PFSK-1 (cell line): ENCODE measurements around the gene PPP1R14B.

Experiments
- FOXP2 ChIP-seq: optimal IDR thresholded peaks from 2 replicates; pipeline ENCODE3; 2011; ENCODE audit warnings: borderline replicate concordance, control low read depth, inconsistent platforms; ENCODE audit not compliant: insufficient read depth; ENCODE audit errors: extremely low read length, extremely low read depth
- POLR2AphosphoS5 ChIP-seq: IDR thresholded peaks from 2 replicates; pipeline ENCODE4 v1.6.1; 2012; ENCODE audit warnings: low read depth, mild to moderate bottlenecking, control low read depth, low read length, moderate library complexity
- REST ChIP-seq, 2 experiments: IDR thresholded peaks; 2 replicates each; pipeline versions ENCODE4 v1.6.1 to v1.8.0; 2011 to 2012; ENCODE audit warnings: low read depth in 2 of 2, low read length in 2 of 2, control low read depth in 1 of 2, inconsistent platforms in 1 of 2, mild to moderate bottlenecking in 1 of 2, moderate library complexity in 1 of 2; ENCODE audit not compliant: insufficient read depth in 1 of 2
- SIN3A ChIP-seq: IDR thresholded peaks from 2 replicates; pipeline ENCODE4 v1.6.1; 2012; ENCODE audit warnings: mild to moderate bottlenecking, low read length, moderate library complexity, borderline replicate concordance; ENCODE audit not compliant: insufficient read depth
- TAF1 ChIP-seq: IDR thresholded peaks from 2 replicates; pipeline ENCODE4 v1.6.1; 2012; ENCODE audit warnings: low read length, control low read depth, borderline replicate concordance; ENCODE audit not compliant: insufficient read depth

Gene PPP1R14B

DNA sequence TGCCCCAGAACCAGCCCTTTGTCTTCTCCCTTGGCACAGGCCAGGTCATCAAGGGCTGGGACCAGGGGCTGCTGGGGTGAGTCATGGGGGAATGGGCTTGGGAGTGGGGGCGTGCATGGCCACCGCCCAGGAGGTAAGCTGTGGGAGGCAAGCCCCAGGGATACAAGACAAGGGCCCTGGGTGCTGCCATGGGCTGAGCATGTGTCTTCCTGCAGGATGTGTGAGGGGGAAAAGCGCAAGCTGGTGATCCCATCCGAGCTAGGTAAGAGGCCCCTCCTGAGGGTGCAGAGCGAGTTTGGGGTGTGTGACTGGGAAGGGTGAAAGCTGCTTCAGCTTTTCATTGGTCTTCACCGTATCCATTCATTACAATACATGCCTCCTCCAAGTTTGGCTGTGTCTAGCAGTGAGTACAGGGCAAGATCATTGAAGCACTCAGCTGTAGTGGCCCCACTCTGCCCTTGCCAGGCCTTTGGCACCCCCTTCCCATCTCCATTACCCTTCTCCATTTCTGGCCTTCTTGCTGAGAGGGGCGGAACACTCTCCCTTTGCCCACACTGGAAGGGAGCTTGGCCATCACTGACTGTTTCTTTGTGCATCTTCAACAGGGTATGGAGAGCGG, 3.4 kb downstream of the PPP1R14B start:
- no peak for TF ChIP-seq SIN3A
- TF ChIP-seq TAF1: no peak
- TF ChIP-seq FOXP2: no peak
- peak; percentile 64 for TF ChIP-seq POLR2AphosphoS5

GRCh38 chr11:64241491-64242374, 5.0 kb downstream of the PPP1R14B start:
- TF ChIP-seq REST (IDR thresholded peaks at IDR 0.05; ENCODE audit: insufficient read depth in 1 of 2, low read depth in 2 of 2, low read length in 2 of 2): no peak
- no peak for TF ChIP-seq FOXP2
- TF ChIP-seq SIN3A: peak; percentile 43; the same call in 1 of the 2 replicates
- TF ChIP-seq POLR2AphosphoS5: peak; percentile 61; the same call in 1 of the 2 replicates
- TF ChIP-seq TAF1: peak; percentile 65

GRCh38 chr11:64241241-64241490, 5.6 kb downstream of the PPP1R14B start:
- TF ChIP-seq TAF1 (no peak), SIN3A (no peak), REST (IDR thresholded peaks at IDR 0.05; ENCODE audit: insufficient read depth in 1 of 2, low read depth in 2 of 2, low read length in 2 of 2) (no peak), POLR2AphosphoS5 (no peak), FOXP2 (no peak)

DNA sequence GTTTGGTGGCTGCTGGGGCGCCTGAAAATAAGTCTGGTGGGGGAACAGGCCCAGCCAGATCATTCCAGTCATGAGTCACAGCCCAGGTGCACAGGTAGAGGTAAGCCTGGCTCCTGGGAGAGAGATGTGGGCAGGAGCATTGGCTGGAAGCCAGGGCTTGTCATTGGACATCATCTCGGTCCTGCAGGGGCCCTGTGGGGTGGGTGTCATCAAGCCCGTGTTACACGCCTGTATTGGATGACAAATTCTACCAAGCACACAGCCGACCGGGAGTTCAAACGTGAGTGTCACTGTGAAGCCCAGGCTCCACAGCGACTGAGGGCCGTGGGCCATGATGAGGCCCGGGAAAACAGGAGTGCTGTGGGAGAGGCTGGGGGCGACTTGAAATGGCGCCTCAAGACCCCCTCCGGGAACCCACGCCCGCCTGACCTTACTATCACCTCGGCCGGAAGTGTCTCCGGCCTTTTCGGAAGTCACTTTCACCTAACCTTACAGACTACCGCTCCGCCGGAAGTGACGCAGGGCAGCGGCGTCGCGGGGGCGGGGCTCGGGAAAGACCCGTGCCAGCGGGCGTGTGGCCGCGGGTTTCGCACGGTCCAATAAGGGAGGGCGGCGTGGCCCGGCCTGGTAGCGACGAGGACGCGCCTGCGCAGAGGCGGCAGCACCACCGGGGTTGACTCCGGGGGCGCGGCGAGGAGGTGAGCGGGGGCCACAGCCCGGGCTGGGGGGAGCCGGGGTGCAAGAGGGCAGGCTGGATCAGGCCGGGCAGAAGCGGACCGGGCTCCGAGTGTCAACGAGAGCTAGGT, 6.1 kb downstream of the PPP1R14B start, which contains the start of gene FKBP2:
Gene FKBP2, plus strand, starts transcription at position 661 of the 806 bp plus-strand sequence. CDS start 1,293 bp downstream, outside the sequence.
- TF ChIP-seq POLR2AphosphoS5 (peak; percentile 72), TAF1 (peak; percentile 83; the same call in 1 of the 2 replicates), FOXP2 (no peak), REST (IDR thresholded peaks at IDR 0.05; ENCODE audit: insufficient read depth in 1 of 2, low read depth in 2 of 2, low read length in 2 of 2) (peak in 1 of 2 experiments; percentile 4; a peak in 1 of 4 replicates), SIN3A (peak; percentile 48; the same call in 1 of the 2 replicates)
